ENCODE data around the gene ZNF618.

GRCh38 chr9:114078021-114078780, 202.1 kb downstream of the ZNF618 start, which contains the start of gene AMBP:
- TF ChIP-seq, protein P1, sequence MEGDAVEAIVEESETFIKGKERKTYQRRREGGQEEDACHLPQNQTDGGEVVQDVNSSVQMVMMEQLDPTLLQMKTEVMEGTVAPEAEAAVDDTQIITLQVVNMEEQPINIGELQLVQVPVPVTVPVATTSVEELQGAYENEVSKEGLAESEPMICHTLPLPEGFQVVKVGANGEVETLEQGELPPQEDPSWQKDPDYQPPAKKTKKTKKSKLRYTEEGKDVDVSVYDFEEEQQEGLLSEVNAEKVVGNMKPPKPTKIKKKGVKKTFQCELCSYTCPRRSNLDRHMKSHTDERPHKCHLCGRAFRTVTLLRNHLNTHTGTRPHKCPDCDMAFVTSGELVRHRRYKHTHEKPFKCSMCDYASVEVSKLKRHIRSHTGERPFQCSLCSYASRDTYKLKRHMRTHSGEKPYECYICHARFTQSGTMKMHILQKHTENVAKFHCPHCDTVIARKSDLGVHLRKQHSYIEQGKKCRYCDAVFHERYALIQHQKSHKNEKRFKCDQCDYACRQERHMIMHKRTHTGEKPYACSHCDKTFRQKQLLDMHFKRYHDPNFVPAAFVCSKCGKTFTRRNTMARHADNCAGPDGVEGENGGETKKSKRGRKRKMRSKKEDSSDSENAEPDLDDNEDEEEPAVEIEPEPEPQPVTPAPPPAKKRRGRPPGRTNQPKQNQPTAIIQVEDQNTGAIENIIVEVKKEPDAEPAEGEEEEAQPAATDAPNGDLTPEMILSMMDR (IDR thresholded peaks at IDR 0.05), result no peak
- no peak for TF ChIP-seq JUN (CRISPR knock-in tag; IDR thresholded peaks at IDR 0.05)
- TF ChIP-seq STAT6 (CRISPR knock-in tag; conservative IDR thresholded peaks at IDR 0.05; ENCODE audit: low read depth), result no peak
- no peak for TF ChIP-seq USF1 (CRISPR knock-in tag; IDR thresholded peaks at IDR 0.05)
- TF ChIP-seq, protein P2, sequence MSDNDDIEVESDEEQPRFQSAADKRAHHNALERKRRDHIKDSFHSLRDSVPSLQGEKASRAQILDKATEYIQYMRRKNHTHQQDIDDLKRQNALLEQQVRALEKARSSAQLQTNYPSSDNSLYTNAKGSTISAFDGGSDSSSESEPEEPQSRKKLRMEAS (CRISPR knock-in tag; IDR thresholded peaks at IDR 0.05), result no peak
